ENCODE results near the gene LRRC74B.
"Not testable (repeated sequence)": the region's sequence is repeated elsewhere in the genome, so short reads cannot be mapped to it uniquely, and the experiment has no call there.

GRCh38 chr22:21093555-21094137, 47.9 kb downstream of the LRRC74B start:
- not testable (repeated sequence) for TF ChIP-seq CTCF, POLR2AphosphoS5, POLR2A (IDR thresholded peaks at IDR 0.05)

Measured in gastroesophageal sphincter (tissue), 3 donors.